NCI-H460 (cell line): ENCODE data around the gene HEMK1. TPM values are rescaled to one million over a fixed set of nuclear protein-coding genes. Genes with fewer than 3 reads are reported as not detected.
A peak's percentile ranks its signal among the peaks of the same experiment; 100 is the strongest.

Experiments used
- DNase-seq: peaks from one replicate; pipeline ENCODE4 v3.0.0-alpha.2; 2016; ENCODE audit warnings: low read depth; ENCODE audit errors: extremely low read depth
- polyA plus RNA-seq: library from polyadenylated mRNA; depleted of rRNA; stranded (reverse); fragments of >200 nt; gene quantifications from 2 replicates; pipeline ENCODE4 v1.2.3, GENCODE V29; 2014; cell fraction: nucleus; rRNA removed
- total RNA-seq: library from RNA; depleted of rRNA; stranded (reverse); fragments of >200 nt; shearing (Covaris generic); gene quantifications from 2 replicates; pipeline ENCODE4 v1.2.3, GENCODE V29; 2014; rRNA removed

HEMK1 gene
- 7.0 and 12.0 TPM in 2 replicates for total RNA-seq
- polyA plus RNA-seq: 25.5 and 33.0 TPM in 2 replicates

GRCh38 chr3:50568947-50569749, at the start of gene HEMK1:
TSS of gene HEMK1 (plus strand) at chr3:50569522. CDS start at chr3:50571105, 1,583 bp downstream.
- DNase-seq: peak; percentile 89

DNA sequence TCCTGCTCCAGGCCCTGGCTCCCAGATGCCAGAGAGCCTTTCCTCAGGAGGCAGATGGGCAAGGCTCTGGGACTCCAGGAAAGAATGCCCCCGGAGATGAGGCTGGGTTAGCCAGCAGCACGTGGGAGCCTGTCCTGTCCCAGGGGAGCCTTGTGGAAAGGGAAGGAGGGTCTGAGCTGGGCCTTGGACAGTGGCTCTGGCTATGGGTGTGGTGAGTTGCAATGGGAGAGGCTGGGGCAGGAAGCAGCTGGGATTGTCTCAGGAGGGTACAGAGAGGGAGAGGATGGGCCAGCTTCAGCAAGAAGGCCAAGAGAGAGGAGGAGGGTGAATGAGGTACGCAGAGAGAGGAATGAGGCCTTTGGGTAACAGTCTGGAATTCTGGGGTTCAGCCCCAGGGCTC, 48.5 kb upstream of the HEMK1 start:
- DNase-seq: no peak

GRCh38 chr3:50521572-50521971, 47.8 kb upstream of the HEMK1 start:
- DNase-seq: no peak

- no peak for DNase-seq
These were observed 46.0 kb upstream of the HEMK1 start for GRCh38 chr3:50523279-50523811.

- DNase-seq: no peak
These were observed 44.6 kb upstream of the HEMK1 start for GRCh38 chr3:50524746-50525145.

GRCh38 chr3:50525191-50525910, 44.0 kb upstream of the HEMK1 start:
- DNase-seq: no peak

- DNase-seq: peak; percentile 31
These were observed 43.3 kb upstream of the HEMK1 start for GRCh38 chr3:50525987-50526386.

- no peak for DNase-seq
These were observed 39.0 kb upstream of the HEMK1 start for GRCh38 chr3:50530001-50530970.

DNA sequence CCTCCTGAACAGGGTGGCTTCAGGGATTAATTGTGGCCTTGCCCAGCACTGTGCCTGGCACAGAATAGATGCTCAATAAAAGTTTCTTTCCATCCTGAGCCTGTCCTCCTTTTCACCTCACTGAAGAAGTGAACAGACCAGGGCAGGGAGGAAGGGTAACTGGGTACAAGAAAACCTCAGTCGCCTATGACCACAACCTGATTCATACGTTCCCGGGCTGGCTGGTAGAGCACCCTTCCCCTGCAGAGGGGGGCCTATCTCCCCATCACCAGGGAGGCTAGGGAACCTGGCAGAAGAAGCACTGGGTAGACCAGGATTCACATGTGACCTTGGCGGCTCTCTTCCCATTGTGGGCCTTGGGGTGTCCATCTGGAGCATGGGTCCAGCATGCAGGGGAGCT, 38.1 kb upstream of the HEMK1 start:
- no peak for DNase-seq

DNA sequence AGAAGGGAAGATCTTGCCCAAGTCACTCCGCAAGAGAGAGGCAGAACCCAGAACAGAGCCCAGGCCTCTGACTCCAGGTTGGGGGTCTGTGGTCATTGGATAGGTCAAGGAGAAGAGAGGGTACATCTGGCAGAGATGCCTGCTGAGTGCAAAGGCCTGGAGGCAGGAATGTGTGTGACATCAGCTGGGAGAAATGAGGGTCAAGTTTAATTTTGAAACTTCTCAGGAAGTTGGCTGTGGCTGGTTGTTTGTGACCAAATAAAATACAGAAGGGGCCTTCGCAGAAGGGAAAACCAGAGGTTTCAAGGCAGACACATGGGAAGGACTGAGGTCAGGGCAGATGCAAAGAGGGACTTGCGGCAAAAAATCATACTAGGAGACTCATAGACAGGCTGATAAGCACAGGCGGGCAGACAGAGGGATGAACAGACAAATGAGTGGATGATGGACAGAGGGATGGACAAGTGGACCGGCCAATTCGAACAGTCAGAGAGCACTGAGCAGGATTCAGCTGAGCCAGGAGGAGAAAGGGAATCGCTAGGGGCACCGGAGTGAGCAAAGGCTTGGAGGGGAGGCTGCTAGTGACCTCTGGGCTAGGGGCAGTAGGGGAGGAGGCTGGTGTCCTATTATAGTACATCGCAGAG, 37.1 kb upstream of the HEMK1 start:
- DNase-seq: no peak

GRCh38 chr3:50533316-50533715, 36.0 kb upstream of the HEMK1 start:
- no peak for DNase-seq

- DNase-seq: no peak
These were observed 35.4 kb upstream of the HEMK1 start for GRCh38 chr3:50533807-50534461.

- no peak for DNase-seq
These were observed 34.5 kb upstream of the HEMK1 start for GRCh38 chr3:50534681-50535330.

GRCh38 chr3:50536471-50537180, 32.7 kb upstream of the HEMK1 start:
- DNase-seq: no peak

DNA sequence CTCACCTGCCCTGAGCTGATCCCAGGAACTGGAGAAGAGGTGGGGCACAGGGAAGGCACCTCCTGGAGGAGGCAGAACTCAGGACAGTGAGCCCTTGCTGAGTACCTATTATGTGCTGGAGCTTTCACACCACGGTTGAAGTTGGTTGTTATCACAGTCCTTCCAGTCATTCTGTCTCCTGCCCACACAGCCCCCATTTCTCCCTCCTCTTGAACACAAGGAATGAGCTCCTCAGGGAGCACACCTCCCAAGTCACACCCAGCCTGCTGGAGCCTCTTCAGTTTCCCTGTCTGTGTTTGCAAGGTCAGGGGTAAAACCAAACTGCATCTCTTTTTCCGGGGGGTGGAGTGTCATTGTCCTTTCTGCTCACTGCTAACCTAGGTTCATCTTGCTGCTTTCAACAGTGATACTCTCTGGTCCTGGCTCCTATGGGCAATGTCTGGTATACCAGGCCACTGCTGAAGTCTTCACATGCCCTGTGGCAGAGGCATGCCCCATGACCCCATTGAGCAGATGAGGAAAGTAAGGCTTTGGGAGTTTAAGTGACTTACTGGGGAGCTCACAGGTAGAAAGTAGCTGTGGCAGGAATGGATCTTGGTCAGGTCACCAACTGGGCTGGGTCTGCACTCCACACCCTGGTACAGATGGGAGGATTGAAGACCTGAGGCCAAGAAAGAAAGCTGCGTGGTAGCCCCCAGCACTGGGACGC, 31.7 kb upstream of the HEMK1 start:
- no peak for DNase-seq

GRCh38 chr3:50539356-50540286, 29.7 kb upstream of the HEMK1 start:
- DNase-seq: no peak
